HEK293 (cell line): ENCODE measurements around the gene ZSWIM6.

ENCODE experiments used
- MYNN ChIP-seq: fragments of 450-650 bp; formaldehyde crosslinking; IDR thresholded peaks from 2 replicates; pipeline ENCODE4 v1.5.1; 2016; ENCODE audit warnings: missing biosample characterization, missing genetic modification characterization, borderline replicate concordance
- ZBTB7A ChIP-seq: fragments of 450-650 bp; formaldehyde crosslinking; IDR thresholded peaks from 2 replicates; pipeline ENCODE4 v1.5.1; 2016; ENCODE audit warnings: low read depth, missing biosample characterization, missing genetic modification characterization
- ZNF302 ChIP-seq: fragments of 450-650 bp; formaldehyde crosslinking; IDR thresholded peaks from 2 replicates; pipeline ENCODE4 v1.5.1; 2016; ENCODE audit warnings: missing biosample characterization, missing genetic modification characterization, low read depth
- ZNF561 ChIP-seq: fragments of 450-650 bp; IDR thresholded peaks from 2 replicates; pipeline ENCODE4 v1.5.1; 2018; ENCODE audit warnings: missing biosample characterization, missing genetic modification characterization, borderline replicate concordance
- TF ChIP-seq, protein P1 (sequence below): fragments of 450-650 bp; formaldehyde crosslinking; optimal IDR thresholded peaks from 2 replicates; pipeline ENCODE3; 2016; ENCODE audit warnings: missing biosample characterization, mild to moderate bottlenecking, missing genetic modification characterization
- TF ChIP-seq, protein P2 (sequence below): fragments of 450-650 bp; formaldehyde crosslinking; IDR thresholded peaks from 2 replicates; pipeline ENCODE4 v1.5.1; 2016; ENCODE audit warnings: missing biosample characterization, missing genetic modification characterization
- TF ChIP-seq, protein P3 (sequence below): fragments of 450-650 bp; formaldehyde crosslinking; IDR thresholded peaks from 2 replicates; pipeline ENCODE4 v1.5.1; 2017; ENCODE audit warnings: missing biosample characterization, missing genetic modification characterization

DNA sequence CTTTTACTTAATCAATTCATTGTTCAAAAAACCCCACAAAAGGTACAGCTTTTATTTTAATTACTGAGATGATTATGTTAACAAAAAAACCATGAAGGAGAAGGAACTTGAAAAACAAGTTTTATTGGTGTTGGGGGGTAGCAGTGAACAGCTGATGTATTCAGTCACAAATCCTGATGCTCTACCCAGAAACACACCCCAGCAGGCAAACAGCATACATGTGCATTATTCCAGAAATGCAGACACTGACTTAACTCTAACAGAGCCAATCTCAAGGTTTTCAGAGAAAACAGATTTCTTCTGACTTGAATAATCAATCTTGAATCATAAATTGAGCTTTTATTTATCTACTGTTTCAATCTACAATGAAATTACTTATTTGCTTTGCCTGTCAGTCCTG lies 175.2 kb downstream of the ZSWIM6 start:
- TF ChIP-seq, protein P1, sequence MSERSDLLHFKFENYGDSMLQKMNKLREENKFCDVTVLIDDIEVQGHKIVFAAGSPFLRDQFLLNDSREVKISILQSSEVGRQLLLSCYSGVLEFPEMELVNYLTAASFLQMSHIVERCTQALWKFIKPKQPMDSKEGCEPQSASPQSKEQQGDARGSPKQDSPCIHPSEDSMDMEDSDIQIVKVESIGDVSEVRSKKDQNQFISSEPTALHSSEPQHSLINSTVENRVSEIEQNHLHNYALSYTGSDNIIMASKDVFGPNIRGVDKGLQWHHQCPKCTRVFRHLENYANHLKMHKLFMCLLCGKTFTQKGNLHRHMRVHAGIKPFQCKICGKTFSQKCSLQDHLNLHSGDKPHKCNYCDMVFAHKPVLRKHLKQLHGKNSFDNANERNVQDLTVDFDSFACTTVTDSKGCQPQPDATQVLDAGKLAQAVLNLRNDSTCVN (tag by site-specific recombination) = no peak
- TF ChIP-seq, protein P2, sequence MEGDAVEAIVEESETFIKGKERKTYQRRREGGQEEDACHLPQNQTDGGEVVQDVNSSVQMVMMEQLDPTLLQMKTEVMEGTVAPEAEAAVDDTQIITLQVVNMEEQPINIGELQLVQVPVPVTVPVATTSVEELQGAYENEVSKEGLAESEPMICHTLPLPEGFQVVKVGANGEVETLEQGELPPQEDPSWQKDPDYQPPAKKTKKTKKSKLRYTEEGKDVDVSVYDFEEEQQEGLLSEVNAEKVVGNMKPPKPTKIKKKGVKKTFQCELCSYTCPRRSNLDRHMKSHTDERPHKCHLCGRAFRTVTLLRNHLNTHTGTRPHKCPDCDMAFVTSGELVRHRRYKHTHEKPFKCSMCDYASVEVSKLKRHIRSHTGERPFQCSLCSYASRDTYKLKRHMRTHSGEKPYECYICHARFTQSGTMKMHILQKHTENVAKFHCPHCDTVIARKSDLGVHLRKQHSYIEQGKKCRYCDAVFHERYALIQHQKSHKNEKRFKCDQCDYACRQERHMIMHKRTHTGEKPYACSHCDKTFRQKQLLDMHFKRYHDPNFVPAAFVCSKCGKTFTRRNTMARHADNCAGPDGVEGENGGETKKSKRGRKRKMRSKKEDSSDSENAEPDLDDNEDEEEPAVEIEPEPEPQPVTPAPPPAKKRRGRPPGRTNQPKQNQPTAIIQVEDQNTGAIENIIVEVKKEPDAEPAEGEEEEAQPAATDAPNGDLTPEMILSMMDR (tag by site-specific recombination) = no peak
- TF ChIP-seq ZBTB7A (no peak), MYNN (tag by site-specific recombination) (no peak), ZNF561 (tag by site-specific recombination) (no peak), ZNF302 (tag by site-specific recombination) (no peak)
- TF ChIP-seq, protein P3, sequence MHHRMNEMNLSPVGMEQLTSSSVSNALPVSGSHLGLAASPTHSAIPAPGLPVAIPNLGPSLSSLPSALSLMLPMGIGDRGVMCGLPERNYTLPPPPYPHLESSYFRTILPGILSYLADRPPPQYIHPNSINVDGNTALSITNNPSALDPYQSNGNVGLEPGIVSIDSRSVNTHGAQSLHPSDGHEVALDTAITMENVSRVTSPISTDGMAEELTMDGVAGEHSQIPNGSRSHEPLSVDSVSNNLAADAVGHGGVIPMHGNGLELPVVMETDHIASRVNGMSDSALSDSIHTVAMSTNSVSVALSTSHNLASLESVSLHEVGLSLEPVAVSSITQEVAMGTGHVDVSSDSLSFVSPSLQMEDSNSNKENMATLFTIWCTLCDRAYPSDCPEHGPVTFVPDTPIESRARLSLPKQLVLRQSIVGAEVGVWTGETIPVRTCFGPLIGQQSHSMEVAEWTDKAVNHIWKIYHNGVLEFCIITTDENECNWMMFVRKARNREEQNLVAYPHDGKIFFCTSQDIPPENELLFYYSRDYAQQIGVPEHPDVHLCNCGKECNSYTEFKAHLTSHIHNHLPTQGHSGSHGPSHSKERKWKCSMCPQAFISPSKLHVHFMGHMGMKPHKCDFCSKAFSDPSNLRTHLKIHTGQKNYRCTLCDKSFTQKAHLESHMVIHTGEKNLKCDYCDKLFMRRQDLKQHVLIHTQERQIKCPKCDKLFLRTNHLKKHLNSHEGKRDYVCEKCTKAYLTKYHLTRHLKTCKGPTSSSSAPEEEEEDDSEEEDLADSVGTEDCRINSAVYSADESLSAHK (tag by site-specific recombination) = no peak
